GM21619 (cell line): ENCODE data around the gene CTR9.

Source experiments
- ATAC-seq: cut with Tn5 transposase; IDR thresholded peaks from one replicate; pipeline ENCODE4 v1.9.1; 2021; ENCODE audit not compliant: unreplicated experiment

The CTR9 gene

DNA sequence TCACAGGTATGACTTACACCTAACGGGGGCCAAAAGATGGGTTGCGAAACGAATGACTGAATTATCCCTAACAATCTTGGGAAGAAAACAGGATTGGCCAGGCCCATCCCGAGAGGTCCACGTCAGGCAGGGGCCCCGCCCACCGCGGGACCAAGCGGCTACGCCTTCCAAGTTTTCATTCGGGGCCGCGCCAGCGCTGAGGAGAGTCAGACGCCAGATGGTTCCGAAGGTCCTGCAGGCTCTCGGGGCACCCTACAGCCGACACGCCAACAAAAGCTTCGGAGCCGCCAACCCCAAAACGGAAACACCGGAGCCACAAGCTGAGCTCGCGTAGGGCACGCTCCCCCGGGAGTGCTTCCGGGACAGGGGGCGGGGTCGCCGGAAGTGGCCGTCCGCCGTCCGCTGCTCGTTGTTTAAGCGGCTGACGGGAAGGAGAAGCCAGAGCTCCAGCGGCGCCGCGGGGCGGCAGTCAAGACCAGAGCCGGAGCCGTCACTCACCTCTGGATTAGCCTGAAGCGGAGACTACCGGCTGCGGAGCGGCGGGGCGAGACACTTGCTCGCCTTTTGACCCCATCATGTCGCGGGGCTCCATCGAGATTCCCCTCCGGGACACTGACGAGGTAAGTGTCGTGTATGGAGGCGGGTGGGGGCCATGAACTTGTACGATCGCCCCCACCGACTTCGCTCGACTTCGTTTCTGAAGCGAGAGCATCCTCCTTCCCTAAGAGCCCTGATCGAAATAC lies at the start of gene CTR9:
Gene CTR9, plus strand, starts transcription at position 409 of the 743 bp plus-strand sequence. Its CDS starts 167 bp downstream, at position 576.
- peak; percentile 90 for ATAC-seq

DNA sequence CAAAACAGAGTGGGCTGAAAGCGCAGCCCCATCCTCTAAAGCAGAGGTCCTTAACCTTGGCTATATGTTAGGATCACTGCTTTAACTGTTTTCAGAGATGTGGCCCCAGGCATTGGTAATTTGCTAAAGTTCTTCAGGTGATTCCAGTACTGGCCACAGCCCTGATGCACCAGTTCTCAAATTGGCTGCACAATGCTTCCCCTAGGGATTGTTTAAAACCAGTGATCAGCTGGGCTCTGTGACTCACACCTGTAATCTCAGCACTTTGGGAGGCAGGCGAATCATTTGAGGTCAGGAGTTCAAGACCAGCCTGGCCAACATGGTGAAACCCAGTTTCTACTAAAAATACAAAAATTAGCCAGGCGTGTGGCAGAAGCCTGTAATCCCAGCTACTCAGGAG lies 49.1 kb upstream of the CTR9 start:
- ATAC-seq, result no peak

DNA sequence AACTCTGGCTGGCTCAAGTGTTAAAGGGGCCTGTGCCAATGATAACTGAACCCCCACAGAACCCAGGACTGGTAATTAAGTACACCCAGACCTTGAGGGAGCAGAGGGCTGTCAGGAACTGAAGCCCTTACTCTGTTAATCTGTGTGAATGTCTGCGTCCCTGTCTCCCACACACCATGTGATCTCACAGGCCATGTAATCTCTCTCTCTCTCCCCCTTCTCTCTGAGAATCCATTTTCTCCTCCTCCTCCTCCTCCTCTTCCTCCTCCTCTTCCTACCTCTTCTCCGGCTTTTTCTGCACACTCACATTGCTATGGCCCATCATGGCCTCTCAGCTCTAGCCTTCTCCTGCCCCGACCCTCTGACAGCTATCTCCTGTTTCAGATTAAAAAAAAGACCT lies 42.9 kb upstream of the CTR9 start:
- ATAC-seq, result no peak

GRCh38 chr11:10709299-10710086 lies 41.6 kb upstream of the CTR9 start:
- no peak for ATAC-seq

GRCh38 chr11:10715571-10715970 lies 35.5 kb upstream of the CTR9 start:
- ATAC-seq, result no peak

- no peak for ATAC-seq
These were observed 34.9 kb upstream of the CTR9 start for GRCh38 chr11:10716122-10716521.

- no peak for ATAC-seq
These were observed 34.3 kb upstream of the CTR9 start for GRCh38 chr11:10716543-10717259.

DNA sequence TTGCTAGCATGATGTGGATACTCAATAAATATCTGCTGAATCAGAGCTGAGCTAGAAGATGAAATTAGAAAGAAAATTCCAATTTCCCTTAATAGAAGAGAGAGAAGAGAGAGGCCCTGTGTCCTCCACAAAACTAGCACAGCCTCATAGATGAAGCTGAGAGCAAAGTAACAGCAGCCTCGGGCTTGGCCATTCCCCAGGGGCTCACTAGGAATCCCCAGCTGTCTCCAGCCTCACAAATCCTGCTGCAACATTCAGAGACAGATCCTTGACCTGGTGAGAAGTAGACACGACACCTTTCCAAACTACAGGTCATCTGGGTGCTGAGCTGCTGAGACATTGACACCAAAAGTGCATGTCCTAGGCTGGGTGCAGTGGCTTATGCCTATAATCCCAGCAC lies 31.4 kb upstream of the CTR9 start:
- no peak for ATAC-seq

DNA sequence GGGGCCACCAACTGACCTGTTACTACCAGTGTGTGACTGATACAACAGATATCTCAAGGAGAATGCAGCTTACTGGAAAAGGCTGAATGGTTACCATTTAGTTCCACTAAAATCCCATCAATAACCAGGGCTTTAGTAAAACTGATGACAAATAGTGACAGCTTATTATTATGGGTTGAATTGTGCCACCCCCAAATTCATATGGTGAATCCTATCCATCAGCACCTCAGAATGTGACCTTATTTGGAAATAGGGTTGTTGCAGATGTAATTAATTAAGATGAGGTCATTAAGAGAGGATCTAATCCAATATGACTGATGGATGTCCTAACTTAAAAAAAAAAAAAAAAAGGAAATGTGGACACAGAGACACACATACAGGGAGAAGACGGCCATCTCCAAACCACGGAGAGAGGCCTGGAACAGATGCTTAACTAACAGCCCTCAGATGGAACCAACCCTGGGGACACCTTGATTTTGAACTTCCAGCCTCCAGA lies 30.1 kb upstream of the CTR9 start:
- ATAC-seq, result no peak

- no peak for ATAC-seq
These were observed 28.7 kb upstream of the CTR9 start for GRCh38 chr11:10722307-10722706.

- no peak for ATAC-seq
These were observed 25.7 kb upstream of the CTR9 start for GRCh38 chr11:10725114-10725906.

DNA sequence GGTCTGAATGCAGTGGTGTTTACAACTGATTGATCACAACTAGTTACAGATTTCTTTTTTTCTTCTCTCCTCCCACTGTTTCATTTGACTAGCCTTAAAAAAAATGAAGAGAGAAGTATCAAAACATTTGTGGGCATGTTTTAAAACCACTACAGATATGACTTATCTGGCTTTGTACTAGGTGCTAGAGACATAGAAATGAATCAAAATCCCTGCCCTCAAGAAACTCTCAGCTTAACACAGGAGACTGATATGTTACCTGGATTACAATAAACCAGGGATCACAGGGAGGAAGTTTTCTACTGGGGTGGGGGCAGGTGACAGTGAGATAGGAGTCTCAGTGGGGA lies 25.2 kb upstream of the CTR9 start:
- ATAC-seq, result no peak

DNA sequence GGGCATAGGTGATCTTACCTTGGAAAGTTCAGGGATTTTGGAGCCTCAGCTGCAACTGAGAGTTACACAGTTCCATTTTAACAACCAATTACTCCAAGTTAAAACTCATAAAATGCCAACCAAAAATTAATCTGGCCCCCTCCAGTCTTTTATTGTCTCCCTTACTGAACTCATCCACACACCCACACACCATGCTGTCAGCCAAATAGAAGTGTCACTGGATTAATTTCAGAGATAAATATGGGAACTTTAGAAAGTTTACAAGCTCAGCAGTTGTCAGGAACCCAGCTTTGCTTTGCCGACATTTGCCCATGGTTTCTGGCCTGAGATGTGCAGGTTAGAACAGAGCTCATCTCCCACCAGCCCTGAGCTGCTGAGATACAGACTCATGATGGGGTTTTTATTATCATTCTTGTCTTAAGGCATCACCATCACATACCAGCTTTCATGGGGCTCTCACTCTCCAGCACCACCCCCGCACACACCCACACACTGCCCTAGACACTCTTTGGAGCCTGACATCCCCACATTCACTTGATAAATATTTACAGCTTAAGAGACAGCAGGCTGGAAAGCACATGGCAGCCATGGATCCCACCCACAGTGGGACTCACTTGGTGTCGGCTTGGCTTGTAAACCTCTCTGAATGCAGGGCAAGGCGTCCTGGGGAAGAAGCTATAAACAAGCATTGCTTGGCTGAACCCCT lies 23.7 kb upstream of the CTR9 start:
- no peak for ATAC-seq

GRCh38 chr11:10728154-10728553 lies 22.9 kb upstream of the CTR9 start:
- ATAC-seq, result no peak

DNA sequence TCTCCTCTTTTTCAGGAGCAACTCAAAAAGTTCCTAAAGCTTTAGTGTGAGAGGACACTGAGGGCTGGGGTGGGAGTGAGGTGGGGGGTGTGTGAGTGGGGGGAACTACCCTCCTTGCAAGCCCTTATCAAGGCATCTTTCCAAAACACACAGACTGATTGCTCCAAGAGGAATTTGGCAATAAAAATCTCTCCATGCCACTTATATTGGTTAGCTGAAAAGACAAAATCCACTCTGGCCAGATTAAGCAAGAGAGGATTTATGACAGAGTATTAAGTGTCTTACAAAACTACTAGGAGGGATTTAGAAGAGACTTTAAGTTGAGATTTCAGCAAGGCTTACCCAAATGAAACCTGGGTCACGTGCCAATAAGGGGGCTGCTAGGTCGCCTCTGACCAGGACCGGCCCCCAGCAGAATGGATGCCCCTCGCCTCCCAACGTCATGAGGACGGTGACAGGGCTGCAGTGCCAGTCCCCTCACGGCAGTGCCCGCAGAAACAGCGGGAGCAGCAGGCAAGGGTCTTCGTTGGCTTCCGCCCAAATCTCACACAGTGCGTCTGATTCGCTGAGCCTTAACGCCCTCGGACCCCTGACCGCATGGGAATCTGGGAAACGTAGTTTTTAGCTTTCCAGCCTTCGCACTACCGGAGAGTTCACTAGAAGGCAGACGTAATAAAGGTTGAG lies 22.1 kb upstream of the CTR9 start:
- no peak for ATAC-seq

- ATAC-seq, result no peak
These were observed 20.9 kb upstream of the CTR9 start for GRCh38 chr11:10730151-10730550.

DNA sequence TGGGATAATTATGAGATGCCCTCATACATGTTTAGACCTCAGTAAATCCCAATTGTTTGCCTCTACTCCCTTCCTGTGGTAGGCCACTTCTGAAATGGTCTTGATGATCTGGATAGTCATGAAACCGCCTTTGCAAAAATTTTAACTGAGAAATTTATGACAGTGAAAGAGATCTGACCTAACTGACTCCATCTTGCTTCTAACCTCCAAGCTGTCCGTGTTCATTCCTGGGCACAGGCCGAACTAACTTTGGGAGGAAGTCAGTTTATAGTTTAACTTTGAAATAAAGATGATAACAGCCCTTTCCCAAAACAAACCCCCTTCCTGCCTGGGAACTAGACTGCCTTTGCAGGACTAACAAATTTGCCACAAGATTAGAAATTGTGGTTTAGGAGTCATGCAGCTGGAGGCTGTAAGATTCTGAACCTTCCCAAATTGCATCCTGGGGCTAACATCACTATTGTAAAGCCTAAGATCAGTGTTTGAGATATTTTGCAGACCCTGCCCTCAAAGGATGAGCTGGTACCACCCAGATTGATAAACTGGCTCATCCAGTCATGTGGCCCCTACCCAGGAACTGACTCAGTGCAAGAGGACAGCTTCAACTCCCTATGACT lies 19.9 kb upstream of the CTR9 start:
- ATAC-seq, result no peak

- ATAC-seq, result peak; percentile 99
These were observed 15.3 kb upstream of the CTR9 start for GRCh38 chr11:10735481-10736475.
